DMS114 treated with DMSO at 0.1 percent for 48 hours (cell line): Measurements from ENCODE around the gene PLA2G4E.

ENCODE experiments used
- DNase-seq: peaks from one replicate; lab custom pipeline; 2025; ENCODE audit not compliant: unreplicated experiment; lab: John Stamatoyannopoulos, UW

The PLA2G4E gene

GRCh38 chr15:42020713-42021273 is at the start of gene PLA2G4E:
TSS of gene PLA2G4E (minus strand) at chr15:42021042. CDS start at chr15:42021030, 12 bp downstream.
- DNase-seq, result no peak

- DNase-seq, result no peak
Measured at GRCh38 chr15:42070279-42070975, 49.6 kb upstream of the PLA2G4E start.

- DNase-seq, result no peak
Measured at GRCh38 chr15:42069496-42070278, 48.8 kb upstream of the PLA2G4E start.

GRCh38 chr15:42069025-42069424 is 48.2 kb upstream of the PLA2G4E start:
- no peak for DNase-seq

- no peak for DNase-seq
Measured at GRCh38 chr15:42068601-42069000, 47.8 kb upstream of the PLA2G4E start.

- no peak for DNase-seq
Measured at GRCh38 chr15:42066764-42067415, 46.0 kb upstream of the PLA2G4E start.

GRCh38 chr15:42065468-42065867 is 44.6 kb upstream of the PLA2G4E start:
- no peak for DNase-seq

- DNase-seq, result no peak
Measured at GRCh38 chr15:42065033-42065432, 44.2 kb upstream of the PLA2G4E start.

GRCh38 chr15:42064271-42064670 is 43.4 kb upstream of the PLA2G4E start:
- no peak for DNase-seq

- DNase-seq, result no peak
Measured at GRCh38 chr15:42063122-42063848, 42.4 kb upstream of the PLA2G4E start.

- DNase-seq, result no peak
Measured at GRCh38 chr15:42062284-42062806, 41.5 kb upstream of the PLA2G4E start.

- no peak for DNase-seq
Measured at GRCh38 chr15:42060797-42061196, 40.0 kb upstream of the PLA2G4E start.

- no peak for DNase-seq
Measured at GRCh38 chr15:42060477-42060763, 39.6 kb upstream of the PLA2G4E start.

- DNase-seq, result peak; percentile 18
Measured at GRCh38 chr15:42059661-42060476, 39.0 kb upstream of the PLA2G4E start.

GRCh38 chr15:42058791-42059190 is 37.9 kb upstream of the PLA2G4E start:
- DNase-seq, result no peak

- DNase-seq, result no peak
Measured at GRCh38 chr15:42057799-42058646, 37.2 kb upstream of the PLA2G4E start.

GRCh38 chr15:42056934-42057798 is 36.3 kb upstream of the PLA2G4E start:
- peak; percentile 68 for DNase-seq

GRCh38 chr15:42053914-42054313 is 33.1 kb upstream of the PLA2G4E start:
- DNase-seq, result no peak
